HuH-7 (cell line): ENCODE data around the gene PDLIM1.

Source experiments
- DNase-seq: peaks from one replicate; pipeline ENCODE4 v3.0.0; 2011; ENCODE audit warnings: low spot score

Gene PDLIM1

DNA sequence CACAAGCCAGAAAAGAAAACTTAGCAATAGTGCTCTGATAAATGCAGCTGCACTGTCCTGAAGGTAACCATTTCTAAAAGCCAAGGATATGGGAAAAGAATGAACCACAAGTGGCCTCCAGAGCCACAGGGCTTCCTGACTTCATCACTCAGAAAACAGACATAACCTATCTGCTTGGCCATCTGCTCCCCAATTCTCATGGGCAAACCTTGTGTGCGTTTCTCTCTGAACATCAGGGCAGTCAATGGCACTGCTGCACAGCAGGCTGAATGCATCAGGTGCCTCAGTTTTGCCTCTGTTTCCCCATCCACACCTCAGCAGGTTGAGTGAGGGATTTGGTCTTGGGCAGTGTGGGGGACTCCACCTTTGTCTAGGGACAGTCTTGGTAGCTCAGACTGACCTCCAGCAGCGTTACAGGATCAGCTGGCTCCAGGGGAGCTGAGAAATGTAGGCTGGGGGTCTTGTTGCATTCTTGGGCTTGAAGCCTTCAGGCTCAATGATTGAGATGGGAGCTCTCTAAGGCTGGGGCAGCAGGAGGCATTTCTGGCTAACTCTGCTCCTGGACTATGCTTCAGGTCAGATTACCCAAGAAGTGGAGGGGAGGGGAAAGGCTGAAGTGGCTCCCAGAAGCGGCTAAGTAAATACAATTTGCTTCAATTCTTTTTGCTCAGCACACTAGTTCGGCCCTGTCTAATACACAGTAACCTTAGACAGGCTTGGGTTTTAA is 23.6 kb upstream of the PDLIM1 start:
- DNase-seq, result no peak

DNA sequence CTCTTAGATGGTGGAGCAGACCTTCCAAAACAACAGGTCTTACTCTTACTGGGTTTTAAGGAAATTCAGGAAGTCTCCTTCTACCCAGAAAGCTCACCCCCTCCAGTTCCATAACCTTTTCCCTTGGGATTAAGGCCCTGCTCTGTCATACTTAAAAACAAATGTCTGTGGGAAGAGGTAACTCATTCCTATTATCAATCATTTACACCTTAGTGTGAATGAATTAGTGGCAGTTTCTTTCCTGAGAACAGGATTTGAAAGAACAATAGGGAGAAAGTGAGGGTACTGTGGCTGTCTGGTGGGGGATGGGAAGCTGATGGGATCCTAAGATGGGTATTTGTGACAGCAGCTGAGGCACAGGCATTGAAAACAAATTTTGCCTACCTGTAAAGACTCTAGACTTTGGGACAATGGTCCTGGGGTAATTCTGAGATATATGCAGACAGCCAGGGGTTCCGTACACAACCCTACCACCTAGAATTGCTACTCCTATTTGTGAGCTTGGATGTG is 22.2 kb upstream of the PDLIM1 start:
- no peak for DNase-seq

GRCh38 chr10:95312257-95312656 is 21.5 kb upstream of the PDLIM1 start:
- no peak for DNase-seq

DNA sequence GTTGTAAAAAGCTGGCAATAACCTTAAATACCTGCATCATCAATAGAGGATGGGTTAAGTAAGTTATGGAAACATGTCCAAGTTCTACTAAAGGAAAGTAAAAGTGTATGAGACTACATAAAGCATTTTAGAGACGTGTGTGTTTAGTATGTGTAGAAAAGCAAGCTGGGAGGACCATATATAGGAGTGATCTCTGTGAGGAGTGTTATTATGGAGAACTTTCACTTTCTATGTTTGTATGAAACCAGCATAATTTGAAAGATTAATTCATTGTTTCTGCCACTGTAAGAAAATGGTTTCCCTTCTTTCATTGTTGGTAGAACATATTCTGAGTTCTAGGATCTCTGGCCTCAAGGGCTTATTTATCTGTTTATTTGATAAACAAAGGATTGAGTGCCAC is 19.2 kb upstream of the PDLIM1 start:
- no peak for DNase-seq

GRCh38 chr10:95308389-95309302 is 17.8 kb upstream of the PDLIM1 start:
- no peak for DNase-seq

- no peak for DNase-seq
Observed at GRCh38 chr10:95306851-95307250, 16.0 kb upstream of the PDLIM1 start.

GRCh38 chr10:95306318-95306650 is 15.5 kb upstream of the PDLIM1 start:
- no peak for DNase-seq

DNA sequence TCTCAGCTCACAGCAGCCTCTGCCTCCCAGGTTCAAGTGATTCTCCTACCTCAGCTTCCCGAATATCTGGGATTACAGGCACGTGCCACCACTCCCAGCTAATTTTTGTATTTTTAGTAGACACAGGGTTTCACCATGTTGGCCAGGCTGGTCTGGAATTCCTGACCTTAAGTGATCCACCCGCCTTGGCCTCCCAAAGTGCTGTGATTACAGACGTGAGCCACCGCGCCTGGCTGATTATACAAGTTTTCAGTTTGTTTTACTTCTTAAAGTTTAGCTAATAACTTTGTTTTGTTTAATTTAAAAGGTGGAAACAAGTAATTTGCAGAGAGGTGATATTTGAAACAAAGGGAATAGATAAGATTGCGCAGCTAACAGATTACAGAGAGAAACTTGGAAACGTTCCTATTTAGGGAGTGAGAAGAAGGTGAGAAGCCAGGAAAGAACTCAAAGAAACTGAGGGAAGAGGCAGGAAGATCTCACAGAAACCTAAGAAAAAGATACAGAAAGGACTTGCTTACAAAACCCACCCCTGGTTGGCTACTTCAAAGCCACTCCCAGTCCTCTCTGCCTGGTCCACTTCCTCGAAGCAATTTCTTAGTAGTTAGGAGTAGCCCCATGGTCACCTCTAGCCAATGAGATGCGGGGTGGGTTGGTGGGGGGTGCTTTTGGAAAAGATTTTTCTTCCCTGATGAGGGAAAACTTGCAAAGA is 15.0 kb upstream of the PDLIM1 start:
- no peak for DNase-seq

DNA sequence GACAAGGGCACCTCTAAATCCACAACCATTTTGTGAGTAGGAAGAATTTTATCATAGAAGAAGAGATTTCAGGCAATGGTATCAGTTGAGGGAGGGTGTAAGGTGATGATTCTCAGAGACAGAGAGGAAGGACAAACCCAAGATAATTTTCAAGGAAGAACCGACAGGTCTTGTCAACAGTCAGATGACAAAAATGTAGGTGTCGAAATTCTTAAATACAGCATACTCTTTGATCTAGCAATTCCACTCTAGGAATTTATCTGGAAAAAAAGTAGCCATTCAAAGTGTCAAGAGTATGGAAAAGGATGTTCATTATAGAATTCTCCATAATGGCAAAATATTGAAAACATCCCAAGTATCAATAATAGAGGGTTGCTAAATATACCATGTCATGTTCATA is 14.2 kb upstream of the PDLIM1 start:
- no peak for DNase-seq

DNA sequence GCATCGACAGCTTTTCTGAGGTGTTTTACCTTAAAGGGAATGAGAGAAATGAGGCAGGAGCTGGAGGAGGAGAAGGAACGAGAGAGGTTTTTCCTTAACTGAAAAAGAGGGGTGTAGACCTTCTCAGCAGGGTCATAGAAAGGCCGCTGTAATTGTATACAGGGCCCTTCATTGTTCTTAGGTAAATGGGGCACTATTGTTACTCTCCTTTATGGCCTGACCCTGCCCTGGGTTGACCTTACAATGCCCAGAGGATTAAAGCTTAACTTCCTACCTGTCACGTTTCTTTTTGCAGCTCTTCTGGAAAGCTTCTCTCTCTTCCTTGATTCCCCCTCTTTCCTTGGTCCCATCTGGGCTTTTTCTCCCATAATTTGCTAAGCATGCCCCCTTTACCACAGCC is 13.7 kb upstream of the PDLIM1 start:
- DNase-seq, result no peak

GRCh38 chr10:95303950-95304349 is 13.1 kb upstream of the PDLIM1 start:
- no peak for DNase-seq

DNA sequence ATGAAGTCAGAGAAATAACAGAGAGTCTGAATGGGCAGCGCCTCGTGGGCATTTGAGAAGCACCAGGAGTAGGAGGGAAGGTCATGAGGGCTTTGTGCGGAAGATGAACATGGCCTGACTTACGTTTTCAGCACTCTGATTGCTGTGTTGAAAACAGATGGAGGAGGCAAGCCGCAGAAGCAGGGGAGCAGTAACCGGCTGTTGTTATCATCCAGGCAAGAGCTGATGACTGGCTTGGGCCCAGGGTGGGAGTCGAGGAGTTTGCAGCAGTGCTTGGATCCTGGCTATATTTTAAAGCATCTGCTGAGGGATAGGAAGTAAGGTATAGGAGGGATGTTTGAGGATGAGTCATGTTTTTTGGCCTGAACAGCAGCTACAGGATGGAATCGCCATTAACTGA is 12.7 kb upstream of the PDLIM1 start:
- DNase-seq, result no peak

- no peak for DNase-seq
Observed at GRCh38 chr10:95300022-95300539, 9.3 kb upstream of the PDLIM1 start.

DNA sequence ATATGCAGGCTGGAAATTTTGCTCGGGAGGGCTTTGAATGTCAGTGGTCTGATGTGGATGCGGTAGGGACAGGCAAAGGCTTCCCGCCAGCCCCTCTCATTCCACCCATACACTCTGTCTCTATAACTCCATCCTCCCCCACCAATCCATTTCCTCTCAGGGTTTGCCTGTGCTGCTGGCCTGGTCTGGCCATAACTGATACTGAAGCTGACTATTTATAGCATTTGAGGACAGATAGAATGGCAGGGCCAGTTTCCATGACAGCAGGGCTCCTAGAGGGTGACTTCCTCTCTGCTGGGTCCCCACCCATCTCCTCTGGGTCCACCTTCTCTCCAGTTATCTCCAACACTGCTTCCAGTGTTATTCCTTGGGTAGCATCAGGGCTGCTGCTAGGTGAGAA is 6.6 kb upstream of the PDLIM1 start:
- no peak for DNase-seq

DNA sequence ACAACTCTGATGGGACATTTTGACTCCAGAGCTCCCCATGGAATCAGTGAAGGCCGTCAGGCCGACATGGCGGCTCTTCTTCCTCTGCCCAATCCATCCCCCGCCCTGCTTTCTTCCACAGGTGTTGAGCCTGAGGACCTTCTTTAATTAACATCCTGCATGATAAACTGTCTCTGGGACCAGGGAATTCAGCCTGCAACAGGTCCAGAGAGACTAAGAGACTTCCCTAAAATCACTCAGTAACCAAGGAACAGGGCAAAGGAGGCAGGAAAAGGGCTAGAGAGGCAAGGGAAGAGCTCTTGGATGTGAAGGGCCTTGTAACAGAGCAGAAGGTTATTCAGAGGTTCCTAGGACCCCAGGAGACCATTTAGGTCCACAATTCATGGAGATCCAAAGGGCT is 6.0 kb upstream of the PDLIM1 start:
- DNase-seq, result no peak

- no peak for DNase-seq
Observed at GRCh38 chr10:95295031-95295755, 4.4 kb upstream of the PDLIM1 start.

- DNase-seq, result no peak
Observed at GRCh38 chr10:95293631-95294030, 2.8 kb upstream of the PDLIM1 start.

GRCh38 chr10:95291365-95292039 is 699 bp upstream of the PDLIM1 start:
- no peak for DNase-seq

GRCh38 chr10:95289921-95290421 is 832 bp downstream of the PDLIM1 start:
- no peak for DNase-seq

- peak; percentile 67 for DNase-seq
Observed at GRCh38 chr10:95289003-95289920, 1.5 kb downstream of the PDLIM1 start.
